Calu3 (cell line): ENCODE results near the gene GPD2. TPM values are rescaled to one million over a fixed set of nuclear protein-coding genes. Genes with fewer than 3 reads are reported as not detected.

Experiments used
- BruUV-seq: library from RNA; stranded (reverse); fragments of 400-500 nt; replicated peaks from 2 replicates; lab custom pipeline; 2021; lab: Mats Ljungman, UMichigan
- CTCF ChIA-PET: fragments of 300-600 bp; sonication (Branson Sonifier 250); formaldehyde crosslinking; loops from one replicate; lab custom pipeline; 2022; ENCODE audit warnings: antibody characterized with exemption; lab: Charles Lee
- DNase-seq: peaks from one replicate; pipeline ENCODE4 v3.0.0; 2022
- H3K27ac Mint-ChIP-seq: one replicate; pipeline ENCODE4 v1.8.0; 2022; ENCODE audit warnings: mixed read lengths; ENCODE audit not compliant: unreplicated experiment
- H3K27me3 Mint-ChIP-seq: one replicate; pipeline ENCODE4 v1.8.0; 2022; ENCODE audit warnings: mixed read lengths; ENCODE audit not compliant: unreplicated experiment
- H3K36me3 Mint-ChIP-seq: one replicate; pipeline ENCODE4 v1.8.0; 2022; ENCODE audit warnings: mild to moderate bottlenecking, moderate library complexity, mixed read lengths; ENCODE audit not compliant: insufficient read depth, unreplicated experiment
- H3K4me1 Mint-ChIP-seq: one replicate; pipeline ENCODE4 v1.8.0; 2022; ENCODE audit warnings: mild to moderate bottlenecking, low read depth, mixed read lengths; ENCODE audit not compliant: unreplicated experiment
- H3K4me3 Mint-ChIP-seq: one replicate; pipeline ENCODE4 v1.8.0; 2022; ENCODE audit warnings: mild to moderate bottlenecking, low read depth, moderate library complexity, mixed read lengths; ENCODE audit not compliant: unreplicated experiment
- H3K9me3 Mint-ChIP-seq: one replicate; pipeline ENCODE4 v1.8.0; 2022; ENCODE audit warnings: low read depth, mixed read lengths; ENCODE audit not compliant: unreplicated experiment
- intact Hi-C: fragments of 100-400 bp; cut with micrococcal nuclease; formaldehyde crosslinking; loops from one replicate; pipeline ENCODE4 v1.10.0; 2022; ENCODE audit not compliant: unreplicated experiment
- total RNA-seq: library from RNA; stranded (reverse); gene quantifications from 2 replicates; pipeline ENCODE4 v1.2.3, GENCODE V29; 2022
- TF ChIP-seq, protein P1 (sequence below): fragments of 200-600 bp; IDR thresholded peaks from one replicate; pipeline ENCODE4 v1.8.0; 2022; ENCODE audit warnings: antibody characterized with exemption; ENCODE audit not compliant: unreplicated experiment

GPD2 gene
- total RNA-seq, 1 experiment from 2014 or later, result 55.4 TPM

DNA sequence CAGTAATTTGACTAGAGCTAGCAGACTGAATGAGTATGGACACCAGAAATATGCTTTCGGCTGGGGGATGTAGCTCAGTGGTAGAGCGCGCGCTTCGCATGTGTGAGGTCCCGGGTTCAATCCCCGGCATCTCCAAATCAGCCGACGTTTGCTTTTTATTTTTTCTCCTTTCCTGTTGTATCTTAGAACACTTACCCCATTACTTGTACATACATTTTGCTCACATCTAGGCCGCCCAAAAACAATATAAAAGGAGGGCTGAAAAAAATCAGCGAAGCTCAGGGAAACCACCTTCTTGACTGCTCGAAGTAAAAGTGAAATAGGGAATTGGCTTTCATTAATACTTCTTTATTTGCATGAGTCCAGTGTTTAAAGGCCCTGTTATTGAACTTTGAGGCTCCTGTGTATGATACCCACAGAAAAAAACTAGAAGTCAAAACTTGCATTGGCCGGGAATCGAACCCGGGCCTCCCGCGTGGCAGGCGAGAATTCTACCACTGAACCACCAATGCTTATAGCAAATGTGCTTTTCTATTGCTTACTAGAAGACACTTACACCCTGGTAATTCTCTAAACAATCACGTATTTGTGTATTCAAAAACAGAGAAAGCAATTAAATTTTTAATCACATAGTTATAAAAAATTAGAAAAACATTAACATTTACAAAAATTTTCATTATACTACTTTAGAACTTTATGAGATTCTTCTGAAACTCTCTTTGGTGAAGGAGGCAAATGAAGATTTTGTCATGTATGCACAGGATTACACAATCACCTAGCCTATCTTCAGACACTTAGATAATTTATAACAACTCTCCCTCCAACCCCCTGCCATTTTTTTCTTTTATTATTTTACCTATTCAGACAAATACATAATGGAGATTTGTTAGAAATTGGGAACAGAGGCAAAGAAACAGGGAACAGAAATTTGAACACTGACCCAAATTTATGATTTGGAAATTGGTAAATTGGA, 35.2 kb upstream of the GPD2 start:
- TF ChIP-seq, protein P1, sequence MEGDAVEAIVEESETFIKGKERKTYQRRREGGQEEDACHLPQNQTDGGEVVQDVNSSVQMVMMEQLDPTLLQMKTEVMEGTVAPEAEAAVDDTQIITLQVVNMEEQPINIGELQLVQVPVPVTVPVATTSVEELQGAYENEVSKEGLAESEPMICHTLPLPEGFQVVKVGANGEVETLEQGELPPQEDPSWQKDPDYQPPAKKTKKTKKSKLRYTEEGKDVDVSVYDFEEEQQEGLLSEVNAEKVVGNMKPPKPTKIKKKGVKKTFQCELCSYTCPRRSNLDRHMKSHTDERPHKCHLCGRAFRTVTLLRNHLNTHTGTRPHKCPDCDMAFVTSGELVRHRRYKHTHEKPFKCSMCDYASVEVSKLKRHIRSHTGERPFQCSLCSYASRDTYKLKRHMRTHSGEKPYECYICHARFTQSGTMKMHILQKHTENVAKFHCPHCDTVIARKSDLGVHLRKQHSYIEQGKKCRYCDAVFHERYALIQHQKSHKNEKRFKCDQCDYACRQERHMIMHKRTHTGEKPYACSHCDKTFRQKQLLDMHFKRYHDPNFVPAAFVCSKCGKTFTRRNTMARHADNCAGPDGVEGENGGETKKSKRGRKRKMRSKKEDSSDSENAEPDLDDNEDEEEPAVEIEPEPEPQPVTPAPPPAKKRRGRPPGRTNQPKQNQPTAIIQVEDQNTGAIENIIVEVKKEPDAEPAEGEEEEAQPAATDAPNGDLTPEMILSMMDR, result no peak
- CTCF ChIA-PET, result interaction anchor here (1.1 to 2.1 kb wide), 3 partner anchors 58 to 66 kb away, joined by 3 to 7 read pairs (median 4); no protein-coding TSS in a partner anchor
- intact Hi-C loops, result loop anchor here (2.0 to 5.0 kb wide), 2 partner anchors 58 to 191 kb away; no protein-coding TSS in a partner anchor

DNA sequence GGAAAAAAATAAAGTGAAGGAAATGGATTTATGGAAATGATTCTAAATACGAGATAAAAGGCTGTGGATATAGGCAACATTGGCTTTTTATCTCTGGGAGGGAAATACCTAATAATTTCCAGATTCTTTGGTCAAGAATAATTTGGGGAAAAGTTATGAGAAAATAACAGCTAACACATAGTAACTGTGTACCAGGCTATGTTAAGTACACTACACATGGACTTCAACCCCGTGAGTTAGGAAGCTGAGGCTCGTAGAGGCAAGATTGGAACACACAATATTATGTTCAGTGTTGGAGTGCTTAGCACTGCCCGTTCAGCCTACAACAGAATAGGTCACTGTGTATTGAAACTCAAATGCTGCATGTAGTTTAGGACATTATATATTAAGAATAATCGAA, 34.3 kb upstream of the GPD2 start:
- no peak for DNase-seq
- no peak overlapping the region for H3K4me3 Mint-ChIP-seq
- no TSS peak for BruUV-seq
- H3K4me1 Mint-ChIP-seq, result peaks cover 35% of the 10 kb centered on the region
- peaks cover 29% of the 10 kb centered on the region for H3K36me3 Mint-ChIP-seq
- peak overlapping the region; percentile 99 for H3K27ac Mint-ChIP-seq
- H3K27me3 Mint-ChIP-seq, result no peaks in the 10 kb centered on the region
- CTCF ChIA-PET, result interaction anchor here (0.6 kb wide), 1 partner anchor 14 kb away, joined by 5 read pairs; no protein-coding TSS in a partner anchor
- intact Hi-C loops, result loop anchor here (2.0 to 5.0 kb wide), 2 partner anchors 59 to 190 kb away; no protein-coding TSS in a partner anchor
- no peaks in the 10 kb centered on the region for H3K9me3 Mint-ChIP-seq
- TF ChIP-seq, protein P1, result no peak

More for the DNA sequence above, 35.2 kb upstream of the GPD2 start:
- peak; percentile 74 for DNase-seq
- peak overlapping the region; percentile 95 for H3K4me3 Mint-ChIP-seq
- H3K36me3 Mint-ChIP-seq, result peaks cover 29% of the 10 kb centered on the region
- BruUV-seq, result TSS peak; percentile 68
- H3K4me1 Mint-ChIP-seq, result peaks cover 35% of the 10 kb centered on the region
- no peaks in the 10 kb centered on the region for H3K9me3 Mint-ChIP-seq
- no peaks in the 10 kb centered on the region for H3K27me3 Mint-ChIP-seq
- H3K27ac Mint-ChIP-seq, result peak overlapping the region; percentile 99

DNA sequence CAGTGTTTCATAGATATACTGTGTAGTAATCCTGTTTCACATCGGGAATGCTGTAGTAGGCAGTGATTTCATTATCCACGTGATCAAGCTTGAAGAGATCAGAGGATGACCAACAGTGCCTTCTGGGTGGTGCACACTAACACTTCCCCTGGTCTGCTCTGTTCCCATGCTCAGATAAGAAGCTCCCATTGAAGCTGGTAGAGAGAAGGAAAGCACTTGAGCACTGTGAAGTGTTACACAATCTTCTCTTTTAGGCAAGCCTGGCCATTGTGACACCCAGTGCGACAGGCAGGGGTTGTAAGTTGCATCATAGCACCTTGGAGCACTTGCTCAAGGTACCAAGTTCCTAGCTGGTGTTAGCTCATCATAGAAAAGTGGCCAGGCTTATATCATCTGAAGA, 30.6 kb upstream of the GPD2 start:
- peak; percentile 13 for DNase-seq
- no peaks in the 10 kb centered on the region for H3K27me3 Mint-ChIP-seq
- H3K4me1 Mint-ChIP-seq, result peaks cover 22% of the 10 kb centered on the region
- no peaks in the 10 kb centered on the region for H3K9me3 Mint-ChIP-seq
- no TSS peak for BruUV-seq
- TF ChIP-seq, protein P1, result no peak
- H3K36me3 Mint-ChIP-seq, result peaks cover 9% of the 10 kb centered on the region
- CTCF ChIA-PET, result no interaction called here
- H3K4me3 Mint-ChIP-seq, result no peak overlapping the region
- intact Hi-C loops, result no loop called here
- H3K27ac Mint-ChIP-seq, result no peak overlapping the region

DNA sequence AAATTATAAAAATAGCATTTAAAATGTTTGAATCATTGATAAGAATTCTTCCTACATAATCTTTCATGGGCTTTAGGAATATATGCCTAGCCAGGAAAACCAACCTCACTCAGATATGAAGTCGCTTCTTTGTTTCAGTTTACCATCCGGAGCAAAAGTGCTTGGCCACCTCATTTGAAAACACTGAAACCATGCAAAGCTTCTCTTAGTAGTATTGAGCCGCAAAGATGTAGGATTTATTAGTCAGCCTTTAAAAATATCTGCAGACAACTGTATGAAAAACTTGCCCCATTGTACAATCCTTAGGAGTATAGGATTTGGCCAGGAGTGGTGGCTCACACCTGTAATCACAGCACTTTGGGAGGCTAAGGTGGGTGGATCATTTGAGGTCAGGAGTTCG, 24.3 kb upstream of the GPD2 start:
- Mint-ChIP-seq H3K4me3 (no peak overlapping the region), H3K27ac (no peak overlapping the region), H3K4me1 (no peaks in the 10 kb centered on the region), H3K9me3 (no peaks in the 10 kb centered on the region), H3K36me3 (no peaks in the 10 kb centered on the region), H3K27me3 (no peaks in the 10 kb centered on the region)
- DNase-seq, result no peak
- intact Hi-C loops, result no loop called here
- no TSS peak for BruUV-seq
- TF ChIP-seq, protein P1, result no peak
- CTCF ChIA-PET, result no interaction called here
